Peyer's patch (tissue), 4 donors: Measurements from ENCODE around the gene UBE2C.

Experiments
- CTCF ChIP-seq, 6 experiments: fragments of 450-650 bp in 4 of 6; fragments of 200-600 bp in 2 of 6; sonication (generic) in 1 of 6; IDR thresholded peaks; one replicate each; pipeline ENCODE4 v1.5.1; 2017 to 2019; ENCODE audit warnings: antibody characterized with exemption in 6 of 6, mild to moderate bottlenecking in 3 of 6, moderate library complexity in 1 of 6
- POLR2A ChIP-seq, 2 donors: fragments of 450-650 bp; IDR thresholded peaks; one replicate each; pipeline ENCODE4 v1.5.1; 2017; ENCODE audit warnings: antibody characterized with exemption in 2 of 2, mild to moderate bottlenecking in 2 of 2, moderate library complexity in 2 of 2

GRCh38 chr20:45779011-45779915 is 33.2 kb upstream of the UBE2C start:
- TF ChIP-seq CTCF (IDR thresholded peaks at IDR 0.05) (no peak), POLR2A (IDR thresholded peaks at IDR 0.05) (no peak)
